SH-SY5Y (cell line): Measurements from ENCODE around the gene MYEOV.

ENCODE experiments used
- GATA2 ChIP-seq: IDR thresholded peaks from 2 replicates; pipeline ENCODE4 v1.6.1; 2011; ENCODE audit warnings: mild to moderate bottlenecking, low read depth, low read length
- GATA3 ChIP-seq: IDR thresholded peaks from 2 replicates; pipeline ENCODE4 v1.6.1; 2011; ENCODE audit warnings: low read depth, mild to moderate bottlenecking, low read length, moderate library complexity

GRCh38 chr11:69251057-69251393 is 42.9 kb upstream of the MYEOV start:
- TF ChIP-seq GATA3 = no peak
- no peak for TF ChIP-seq GATA2
